Activated gamma-delta T cell treated with Interleukin-2 at 50 U/mL for 16 hours (primary cell): Measurements from ENCODE around the gene IL2RG.

Source experiments
- DNase-seq: peaks from one replicate; pipeline ENCODE4 v3.0.0-alpha.2; 2020

The IL2RG gene

DNA sequence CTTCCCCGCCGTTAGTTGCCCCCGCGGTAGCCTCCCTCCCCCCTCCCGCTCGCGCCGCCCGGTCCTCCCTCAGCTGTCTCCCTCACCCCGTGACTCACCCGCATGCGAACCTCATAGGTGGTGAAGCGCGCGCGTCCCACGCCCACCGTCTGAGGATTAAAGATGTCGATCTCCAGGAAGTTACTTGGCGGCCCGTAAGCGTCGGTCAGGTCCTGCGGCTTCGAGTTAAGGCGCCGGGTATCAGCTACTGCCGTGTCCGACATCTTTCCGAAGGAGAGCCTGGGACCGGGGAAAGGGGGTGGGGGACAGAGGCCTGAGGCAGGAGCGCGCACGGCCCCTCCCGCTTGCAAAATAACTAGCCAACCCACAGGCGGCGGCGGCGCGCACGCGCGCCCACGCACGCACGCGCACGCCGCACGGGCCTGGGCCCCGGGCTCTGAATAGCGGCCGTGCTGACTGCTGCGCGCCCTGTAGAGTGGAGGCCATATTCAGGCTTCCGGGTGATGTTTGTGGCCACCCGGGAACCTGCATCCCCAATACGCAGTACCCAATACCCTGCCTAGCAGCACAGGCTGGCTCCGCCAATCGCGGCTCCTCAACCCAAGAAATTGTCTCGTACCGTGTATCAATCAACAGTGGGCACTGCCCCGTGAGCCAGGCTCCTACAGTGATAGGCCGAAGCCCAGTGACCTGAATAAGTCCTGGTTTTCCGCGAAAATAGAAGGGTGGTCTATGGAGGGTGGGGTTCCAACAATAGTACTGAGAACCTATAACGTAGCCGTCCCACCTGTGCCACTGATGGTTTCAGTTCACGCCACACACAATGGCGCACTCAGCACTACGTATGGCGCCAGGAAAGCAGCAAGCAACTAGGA is 43.1 kb downstream of the IL2RG start, which contains the start of gene SNX12:
Gene SNX12 (minus strand): TSS at position 291 of the 875 bp plus-strand sequence. CDS start 28 bp downstream, at position 263.
- peak; percentile 82 for DNase-seq

DNA sequence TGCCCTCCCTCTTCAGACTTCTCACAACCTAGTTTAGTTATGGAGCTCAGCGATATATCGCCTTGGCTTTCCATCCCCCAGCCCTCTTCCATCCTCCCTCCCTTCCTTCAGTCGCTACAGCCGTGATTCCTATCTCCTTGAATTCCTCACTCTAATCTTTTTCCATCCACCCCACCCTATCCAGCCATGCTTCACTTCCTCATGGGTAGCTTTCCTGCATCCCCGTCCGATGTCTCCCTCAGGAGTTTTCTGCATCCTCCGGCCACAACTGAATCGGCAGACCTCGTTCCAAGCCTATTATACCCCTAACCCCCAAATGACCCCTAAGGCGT is 43.7 kb downstream of the IL2RG start:
- DNase-seq: no peak

DNA sequence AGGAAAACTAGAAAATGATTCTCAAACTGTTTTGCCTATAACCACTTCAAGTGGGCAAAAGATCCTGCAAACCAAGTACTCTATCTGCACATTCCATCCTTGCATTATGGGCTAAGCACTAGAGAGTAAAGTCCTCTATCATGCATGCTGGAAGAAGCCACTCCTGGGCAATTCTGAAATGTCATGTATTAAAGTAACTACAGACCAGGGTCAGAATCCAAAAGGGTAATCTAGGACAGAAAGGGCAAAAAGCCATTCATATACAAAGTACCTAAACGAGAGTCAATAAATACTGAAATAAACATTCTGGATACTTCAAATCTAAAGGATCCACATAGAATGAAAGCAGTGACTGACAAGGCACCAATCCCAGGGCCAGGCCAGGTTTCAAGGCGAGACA is 44.3 kb downstream of the IL2RG start:
- DNase-seq: no peak

DNA sequence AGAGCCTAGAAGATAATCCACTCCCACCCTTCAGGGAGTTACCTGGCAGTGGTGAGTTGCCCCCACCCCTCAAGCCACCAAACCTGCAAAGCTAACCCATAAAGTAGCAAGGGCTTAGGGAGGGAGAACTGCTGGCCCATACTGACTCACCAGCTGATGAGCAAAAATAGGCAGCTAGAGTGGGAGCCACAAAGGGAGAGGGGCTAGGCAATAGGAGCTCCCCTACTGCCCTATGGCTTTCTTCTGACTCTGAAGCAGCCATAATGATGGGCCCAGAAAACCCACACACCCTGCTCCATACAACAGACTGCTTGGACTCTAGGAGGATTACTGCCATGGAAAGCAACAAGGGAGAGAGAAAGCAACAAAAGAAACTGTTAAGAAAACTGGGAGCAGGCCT is 51.2 kb downstream of the IL2RG start:
- DNase-seq: no peak

DNA sequence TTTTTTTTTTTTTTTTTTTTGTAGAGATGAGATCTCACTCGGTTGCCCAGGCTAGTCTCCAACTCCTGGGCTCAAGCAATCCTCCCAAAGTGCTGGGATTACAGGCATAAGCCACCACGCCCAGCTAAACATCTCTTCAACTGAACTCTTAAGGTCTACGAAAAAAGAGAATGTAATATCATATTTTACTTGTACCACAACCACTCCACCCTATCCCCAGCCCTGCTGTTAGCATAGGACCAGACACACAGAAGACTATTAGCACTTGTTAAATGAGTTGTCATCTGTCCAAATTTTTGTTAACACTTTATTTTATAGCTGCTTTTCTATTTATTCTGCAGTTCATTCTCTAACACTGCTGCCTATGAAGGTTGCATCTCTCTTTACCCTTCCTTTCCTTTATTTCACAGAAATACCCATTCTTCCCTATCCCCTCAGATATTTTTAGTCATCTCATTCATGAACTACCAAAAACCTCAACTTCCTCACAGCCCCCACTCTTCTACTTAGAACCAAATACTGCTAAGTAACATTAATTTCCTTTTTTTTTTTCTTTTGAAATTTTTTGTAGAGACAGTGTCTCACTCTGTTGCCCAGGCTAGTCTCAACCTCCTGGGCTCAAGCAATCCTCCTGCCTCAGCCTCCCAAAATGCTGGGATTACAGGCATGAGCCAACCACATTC is 53.4 kb downstream of the IL2RG start:
- no peak for DNase-seq
